Femur (tissue), 1 donor: Measurements from ENCODE around the gene PCTP.

Experiments
- DNase-seq: peaks from one replicate; pipeline ENCODE4 v3.0.0-alpha.2; 2017

PCTP gene

GRCh38 chr17:55812323-55812722 is 61.5 kb downstream of the PCTP start:
- DNase-seq, result no peak

- DNase-seq, result no peak
Measured at GRCh38 chr17:55813944-55814343, 63.1 kb downstream of the PCTP start.

- DNase-seq, result no peak
Measured at GRCh38 chr17:55814377-55814776, 63.5 kb downstream of the PCTP start.

GRCh38 chr17:55816532-55817396 is 65.9 kb downstream of the PCTP start:
- DNase-seq, result peak; percentile 52

GRCh38 chr17:55817397-55817709 is 66.5 kb downstream of the PCTP start:
- DNase-seq, result no peak

GRCh38 chr17:55818026-55818425 is 67.2 kb downstream of the PCTP start:
- no peak for DNase-seq

- no peak for DNase-seq
Measured at GRCh38 chr17:55818451-55819375, 67.9 kb downstream of the PCTP start.

GRCh38 chr17:55820675-55821074 is 69.8 kb downstream of the PCTP start:
- no peak for DNase-seq

GRCh38 chr17:55822028-55822427 is 71.2 kb downstream of the PCTP start:
- no peak for DNase-seq

GRCh38 chr17:55825213-55825612 is 74.4 kb downstream of the PCTP start:
- DNase-seq, result no peak
